ENCODE measurements around the gene SPC25. TPM values are rescaled to one million over a fixed set of nuclear protein-coding genes. Genes with fewer than 3 reads are reported as not detected.

The SPC25 gene
- 9.7 to 21.8 TPM (median 19.9 TPM) in 5 replicates for total RNA-seq (2022; extraction: Qiagen RNA extraction; ENCODE audit: low read depth)

GRCh38 chr2:168890006-168890782 is at the start of gene SPC25:
TSS of gene SPC25 (minus strand) at chr2:168890430. CDS start at chr2:168889519, 911 bp downstream.

GRCh38 chr2:168901003-168901402 is 10.8 kb upstream of the SPC25 start, which contains the start of gene G6PC2:
TSS of gene G6PC2 (plus strand) at chr2:168901291. CDS start at chr2:168901332, 41 bp downstream.

Other genes with a start within 250 kb of the SPC25 start
- gene NOSTRIN, start 87.8 kb downstream of the SPC25 start, total RNA-seq (2022; extraction: Qiagen RNA extraction; ENCODE audit: low read depth), result 1.7 to 2.3 TPM (median 2.0 TPM) in 5 replicates
- gene G6PC2, start 10.9 kb upstream of the SPC25 start, total RNA-seq (2022; extraction: Qiagen RNA extraction; ENCODE audit: low read depth), result not detected in 5 replicates
- gene ABCB11, start 140.9 kb upstream of the SPC25 start, total RNA-seq (2022; extraction: Qiagen RNA extraction; ENCODE audit: low read depth), result 0.02 to 0.31 TPM (median 0.05 TPM) in 3 of 5 replicates, not detected in the others
- gene DHRS9, start 179.1 kb upstream of the SPC25 start, total RNA-seq (2022; extraction: Qiagen RNA extraction; ENCODE audit: low read depth), result 2.8 to 5.8 TPM (median 3.7 TPM) in 5 replicates